Adipocyte (in vitro differentiated cells): ENCODE data around the gene CSAD.
A peak's percentile ranks its signal among the peaks of the same experiment; 100 is the strongest.

Experiments used
- DNase-seq: peaks from one replicate; pipeline ENCODE4 v3.0.0-alpha.2; 2015; ENCODE audit warnings: low read depth
- H3K27me3 ChIP-seq: replicated peaks from 2 replicates; pipeline ENCODE4 v1.7.0; 2013; ENCODE audit warnings: mild to moderate bottlenecking, low read length, moderate library complexity; ENCODE audit not compliant: control insufficient read depth, insufficient read depth
- H3K36me3 ChIP-seq: 2 replicates; pipeline ENCODE4 v1.7.0; 2013; ENCODE audit warnings: low read length, mild to moderate bottlenecking, moderate library complexity; ENCODE audit not compliant: control insufficient read depth, insufficient read depth, severe bottlenecking
- H3K4me1 ChIP-seq: 2 replicates; pipeline ENCODE4 v1.7.0; 2013; ENCODE audit warnings: mild to moderate bottlenecking, low read length, moderate library complexity; ENCODE audit not compliant: control insufficient read depth, insufficient read depth
- H3K4me3 ChIP-seq: 2 replicates; pipeline ENCODE4 v1.7.0; 2013; ENCODE audit warnings: mild to moderate bottlenecking, low read length, moderate library complexity
- H3K9ac ChIP-seq: 2 replicates; pipeline ENCODE4 v1.7.0; 2013; ENCODE audit warnings: mild to moderate bottlenecking, low read length, moderate library complexity
- H3K9me3 ChIP-seq: 2 replicates; pipeline ENCODE4 v1.7.0; 2013; ENCODE audit warnings: mild to moderate bottlenecking, low read length, moderate library complexity; ENCODE audit not compliant: control insufficient read depth

The CSAD gene, protein sequence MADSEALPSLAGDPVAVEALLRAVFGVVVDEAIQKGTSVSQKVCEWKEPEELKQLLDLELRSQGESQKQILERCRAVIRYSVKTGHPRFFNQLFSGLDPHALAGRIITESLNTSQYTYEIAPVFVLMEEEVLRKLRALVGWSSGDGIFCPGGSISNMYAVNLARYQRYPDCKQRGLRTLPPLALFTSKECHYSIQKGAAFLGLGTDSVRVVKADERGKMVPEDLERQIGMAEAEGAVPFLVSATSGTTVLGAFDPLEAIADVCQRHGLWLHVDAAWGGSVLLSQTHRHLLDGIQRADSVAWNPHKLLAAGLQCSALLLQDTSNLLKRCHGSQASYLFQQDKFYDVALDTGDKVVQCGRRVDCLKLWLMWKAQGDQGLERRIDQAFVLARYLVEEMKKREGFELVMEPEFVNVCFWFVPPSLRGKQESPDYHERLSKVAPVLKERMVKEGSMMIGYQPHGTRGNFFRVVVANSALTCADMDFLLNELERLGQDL

DNA sequence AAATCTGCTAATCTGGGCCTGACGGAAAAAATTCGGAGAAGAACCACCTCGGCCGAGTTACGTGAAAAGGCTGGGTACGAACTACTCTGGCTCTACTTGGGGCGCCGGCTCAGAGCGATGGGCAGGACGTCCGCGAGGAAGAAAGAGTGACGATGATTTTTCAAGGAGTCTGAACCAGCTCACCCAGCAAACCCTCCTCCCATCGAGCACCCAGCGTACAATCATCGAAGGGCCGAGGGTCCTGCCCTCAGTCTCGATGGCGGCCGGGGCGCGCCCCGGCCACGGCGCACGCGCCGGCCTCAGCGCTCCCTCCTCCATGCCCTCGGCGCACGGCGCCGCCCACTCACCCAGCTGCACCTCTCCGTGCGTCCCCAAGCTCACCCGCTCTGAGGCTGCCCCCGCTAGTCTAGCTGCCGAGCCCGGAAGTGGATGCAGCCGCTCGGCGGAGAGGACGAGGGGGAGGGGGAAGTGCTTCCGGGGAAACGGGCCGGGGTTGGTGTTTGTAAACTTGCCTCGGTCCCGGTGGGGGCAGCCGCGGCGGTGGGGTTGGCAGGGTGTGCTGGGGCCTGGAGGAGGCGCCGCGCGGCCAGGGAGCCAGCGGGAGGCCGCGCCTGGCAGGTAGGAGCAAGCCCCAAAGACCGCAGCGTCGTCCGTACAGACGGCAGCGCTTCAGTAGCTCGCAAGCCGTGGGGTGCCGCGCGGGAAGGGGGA is at the start of gene CSAD, which contains the start of gene ZNF740:
TSS of gene CSAD (minus strand) at position 706 of the 711 bp plus-strand sequence. CDS start 7,455 bp downstream, outside the sequence.
TSS of gene ZNF740 (plus strand) at position 503 of the 711 bp plus-strand sequence. CDS start 1,262 bp downstream, outside the sequence.
- Histone ChIP-seq H3K36me3 (peaks cover 29% of the 10 kb centered on the region), H3K9me3 (no peaks in the 10 kb centered on the region), H3K4me1 (peaks cover 48% of the 10 kb centered on the region), H3K27me3 (no peaks in the 10 kb centered on the region), H3K4me3 (peak within 1 kb of the TSS; percentile 88), H3K9ac (peak within 1 kb of the TSS; percentile 96)
- peak; percentile 99 for DNase-seq

DNA sequence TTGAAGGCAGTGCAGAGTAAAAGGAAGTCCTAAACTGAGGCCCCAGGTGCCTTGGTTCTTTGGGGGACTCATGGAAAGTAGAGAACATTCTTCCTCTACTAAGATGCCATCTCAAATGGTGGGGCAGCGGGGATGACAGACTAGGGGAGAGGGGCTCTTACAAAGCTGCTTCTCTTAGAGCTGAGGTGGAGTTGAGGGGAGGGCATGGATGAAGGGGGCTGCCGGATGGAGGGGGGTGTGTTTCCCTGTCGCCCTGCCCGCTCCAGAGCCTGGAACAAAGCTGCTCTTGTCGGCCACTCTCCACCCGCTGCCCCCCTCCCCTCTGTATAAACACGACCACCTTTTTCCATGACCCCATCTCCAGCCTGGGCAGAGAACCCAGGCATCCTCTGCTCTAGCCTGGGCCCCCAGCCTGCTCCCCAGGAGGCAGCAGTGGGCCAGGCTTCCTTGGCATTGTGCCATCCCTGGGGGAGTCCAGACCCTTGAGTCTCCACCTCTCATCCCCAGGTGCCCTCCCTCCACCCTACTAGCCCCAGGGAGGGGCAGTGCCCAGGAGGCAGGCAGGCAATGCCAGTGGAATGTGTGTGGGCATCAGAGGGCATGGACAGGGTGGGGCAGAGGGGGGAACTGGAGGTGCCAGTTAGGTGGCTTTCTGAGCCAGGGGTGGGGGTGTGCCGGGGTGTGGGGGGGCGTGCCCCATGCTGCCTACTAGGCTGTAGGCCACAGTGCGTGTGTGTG is 49.6 kb upstream of the CSAD start:
- Histone ChIP-seq H3K36me3 (no peaks in the 10 kb centered on the region), H3K4me1 (peaks cover 24% of the 10 kb centered on the region), H3K9me3 (no peaks in the 10 kb centered on the region), H3K9ac (no peak overlapping the region), H3K4me3 (no peak overlapping the region), H3K27me3 (no peaks in the 10 kb centered on the region)
- no peak for DNase-seq

DNA sequence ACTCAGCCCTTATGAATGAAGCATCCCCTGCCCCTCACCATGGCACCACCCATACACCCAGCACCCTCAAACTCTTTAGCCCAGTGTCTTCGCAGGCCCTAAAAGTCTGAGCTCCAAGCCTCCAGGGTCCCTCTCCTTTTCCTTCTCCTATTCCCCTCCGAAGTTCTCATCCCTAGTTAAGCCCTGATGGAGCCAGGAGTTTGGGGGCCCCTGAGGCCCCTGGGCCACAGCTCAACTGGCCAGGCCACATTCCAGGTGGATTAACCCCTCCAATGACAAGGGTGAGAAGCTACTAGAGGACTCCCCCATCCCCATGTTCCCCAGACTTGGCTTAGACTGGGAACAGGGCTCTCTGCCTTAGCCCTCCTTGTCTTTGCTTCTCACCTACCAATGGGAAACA is 48.7 kb upstream of the CSAD start:
- Histone ChIP-seq H3K27me3 (no peaks in the 10 kb centered on the region), H3K36me3 (no peaks in the 10 kb centered on the region), H3K4me3 (no peak overlapping the region), H3K9ac (no peak overlapping the region), H3K4me1 (peaks cover 31% of the 10 kb centered on the region), H3K9me3 (no peaks in the 10 kb centered on the region)
- no peak for DNase-seq

DNA sequence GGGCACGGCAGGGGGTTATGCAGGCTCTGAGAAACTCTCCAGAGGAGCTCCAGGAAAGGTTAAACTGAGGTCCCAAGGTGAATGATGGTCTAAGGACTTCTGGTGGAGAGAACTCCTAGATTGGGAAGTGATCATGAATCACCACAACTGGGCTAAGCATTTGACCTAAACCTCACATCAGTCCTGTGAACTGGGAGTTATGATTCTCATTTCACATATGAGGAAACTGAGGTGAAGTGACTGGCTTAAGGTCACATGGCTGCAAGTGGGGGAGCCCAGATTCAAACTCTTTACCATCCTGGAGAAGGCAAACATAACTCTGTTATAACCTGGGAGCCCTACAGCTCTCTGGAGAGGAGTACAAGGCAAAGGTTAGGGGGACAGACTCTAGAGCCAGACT is 47.1 kb upstream of the CSAD start:
- no peak for DNase-seq
- Histone ChIP-seq H3K36me3 (no peaks in the 10 kb centered on the region), H3K27me3 (no peaks in the 10 kb centered on the region), H3K9me3 (no peaks in the 10 kb centered on the region), H3K4me3 (no peak overlapping the region), H3K4me1 (peaks cover 33% of the 10 kb centered on the region), H3K9ac (no peak overlapping the region)

DNA sequence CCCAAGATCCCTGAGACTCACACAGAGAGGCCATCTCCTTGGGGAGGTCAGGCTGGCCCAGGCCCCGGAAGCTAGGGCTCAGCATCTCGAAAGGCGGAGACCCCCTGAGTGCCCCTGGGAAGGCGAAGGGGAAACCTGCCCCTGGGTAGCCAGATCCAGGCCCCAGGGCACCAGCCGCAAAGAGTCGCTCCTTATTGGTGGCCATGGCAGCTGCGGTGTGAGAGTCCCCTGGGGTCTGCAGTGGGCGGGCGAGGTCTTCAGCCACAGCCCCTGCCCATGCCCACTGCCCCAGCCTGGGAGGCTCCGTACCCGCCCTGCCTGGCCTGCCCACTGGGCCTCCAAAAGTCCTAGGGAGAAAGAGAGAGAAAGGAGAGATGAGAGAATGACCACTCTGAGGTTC is 46.6 kb upstream of the CSAD start:
- Histone ChIP-seq H3K9ac (no peak overlapping the region), H3K27me3 (no peaks in the 10 kb centered on the region), H3K4me1 (peaks cover 34% of the 10 kb centered on the region), H3K4me3 (no peak overlapping the region), H3K36me3 (no peaks in the 10 kb centered on the region), H3K9me3 (no peaks in the 10 kb centered on the region)
- DNase-seq, result no peak

DNA sequence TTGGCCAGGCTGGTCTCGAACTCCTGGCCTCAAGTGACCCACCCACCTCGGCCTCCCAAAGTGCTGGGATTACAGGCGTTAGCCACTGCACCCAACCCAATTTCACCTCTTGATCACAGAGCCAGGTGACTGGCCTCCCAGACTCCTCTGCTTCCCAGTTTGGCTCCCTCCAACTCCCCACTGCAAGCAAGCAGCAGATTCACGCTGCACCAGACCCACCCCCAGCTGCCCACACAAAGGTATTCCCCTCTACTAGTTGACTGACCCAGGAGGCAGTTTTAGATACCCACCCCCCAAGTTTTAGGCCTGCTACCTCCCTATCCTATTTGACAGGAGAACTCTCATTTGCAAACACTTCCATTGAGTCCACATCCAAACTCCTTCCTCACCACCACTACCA is 46.1 kb upstream of the CSAD start:
- H3K36me3 ChIP-seq, result no peaks in the 10 kb centered on the region
- DNase-seq, result no peak
- no peak overlapping the region for H3K4me3 ChIP-seq
- H3K4me1 ChIP-seq, result peaks cover 36% of the 10 kb centered on the region
- H3K27me3 ChIP-seq, result no peaks in the 10 kb centered on the region
- H3K9ac ChIP-seq, result no peak overlapping the region
- no peaks in the 10 kb centered on the region for H3K9me3 ChIP-seq

DNA sequence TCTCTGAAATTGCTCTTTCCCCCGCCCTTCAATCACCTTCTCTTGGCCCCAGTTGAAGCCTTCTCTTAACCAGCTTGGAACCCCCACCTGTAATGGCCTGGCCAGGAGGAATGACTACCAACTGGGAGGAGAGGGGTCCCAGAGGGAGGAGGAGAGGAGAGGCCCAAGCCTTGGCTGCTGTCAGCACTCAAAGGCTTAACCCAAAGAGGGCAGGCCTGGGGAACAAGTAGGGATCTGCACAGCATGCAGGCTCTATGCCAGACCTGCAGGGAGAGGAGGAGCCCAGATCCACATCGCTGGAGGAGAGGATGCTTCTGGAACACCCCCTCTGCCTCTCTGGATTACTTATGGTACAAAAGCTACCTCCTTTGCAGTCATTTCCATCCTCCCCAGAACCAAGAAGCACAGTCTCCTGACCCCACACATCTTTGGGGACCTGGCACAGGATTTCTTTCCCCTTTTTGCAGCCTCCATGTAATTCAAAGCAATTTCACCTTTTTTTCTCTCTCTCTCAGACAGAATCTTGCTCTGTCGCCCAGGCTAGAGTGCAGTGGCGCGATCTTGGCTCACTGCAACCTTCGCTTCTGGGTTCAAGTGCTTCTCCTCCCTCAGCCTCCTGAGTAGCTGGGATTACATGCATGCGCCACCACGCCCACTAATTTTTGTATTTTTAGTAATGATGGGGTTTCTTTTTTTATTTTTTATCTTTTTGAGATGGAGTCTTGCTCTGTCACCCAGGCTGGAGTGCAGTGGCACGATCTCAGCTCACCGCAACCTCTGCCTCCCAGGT is 45.1 kb upstream of the CSAD start:
- DNase-seq, result peak; percentile 35
- Histone ChIP-seq H3K27me3 (no peaks in the 10 kb centered on the region), H3K9ac (no peak overlapping the region), H3K4me3 (no peak overlapping the region), H3K9me3 (no peaks in the 10 kb centered on the region), H3K36me3 (no peaks in the 10 kb centered on the region), H3K4me1 (peaks cover 30% of the 10 kb centered on the region)

DNA sequence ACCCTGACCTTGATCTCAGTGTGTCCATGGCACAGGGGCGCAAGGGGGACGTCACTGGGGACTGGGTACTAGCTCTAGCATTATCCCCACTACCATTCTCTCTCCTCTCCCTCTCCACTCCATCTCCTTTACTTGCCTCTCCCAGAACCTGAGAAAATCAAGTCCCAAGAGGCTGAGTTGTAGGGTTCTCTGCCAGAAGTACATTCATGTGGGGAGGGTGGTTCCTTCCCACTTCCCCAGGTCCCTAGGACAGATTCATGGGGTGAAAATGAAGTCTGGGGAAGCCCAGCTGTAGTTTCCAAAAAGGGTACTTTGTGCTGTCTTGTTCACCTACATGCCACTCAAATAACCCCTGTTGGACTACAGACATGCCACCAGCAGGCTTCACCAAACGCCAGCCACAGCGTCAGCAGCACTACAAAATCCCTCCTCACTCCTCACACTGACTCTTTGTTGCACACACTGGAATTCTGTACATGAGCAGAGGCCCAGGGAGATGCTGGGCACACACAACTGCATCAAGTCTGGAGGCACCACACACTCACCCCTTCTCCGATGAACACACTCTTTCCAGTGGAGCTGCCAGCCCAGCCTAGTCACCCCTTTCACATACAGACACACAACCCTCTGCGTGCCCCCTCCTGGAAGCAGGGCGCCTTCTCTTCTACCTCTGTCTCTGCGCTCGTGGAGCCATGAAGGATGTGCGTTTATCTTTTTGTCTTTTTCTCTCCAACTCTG is 44.3 kb upstream of the CSAD start:
- DNase-seq, result peak; percentile 45
- Histone ChIP-seq H3K4me3 (no peak overlapping the region), H3K9ac (no peak overlapping the region), H3K27me3 (no peaks in the 10 kb centered on the region), H3K9me3 (no peaks in the 10 kb centered on the region), H3K36me3 (no peaks in the 10 kb centered on the region), H3K4me1 (peaks cover 29% of the 10 kb centered on the region)

DNA sequence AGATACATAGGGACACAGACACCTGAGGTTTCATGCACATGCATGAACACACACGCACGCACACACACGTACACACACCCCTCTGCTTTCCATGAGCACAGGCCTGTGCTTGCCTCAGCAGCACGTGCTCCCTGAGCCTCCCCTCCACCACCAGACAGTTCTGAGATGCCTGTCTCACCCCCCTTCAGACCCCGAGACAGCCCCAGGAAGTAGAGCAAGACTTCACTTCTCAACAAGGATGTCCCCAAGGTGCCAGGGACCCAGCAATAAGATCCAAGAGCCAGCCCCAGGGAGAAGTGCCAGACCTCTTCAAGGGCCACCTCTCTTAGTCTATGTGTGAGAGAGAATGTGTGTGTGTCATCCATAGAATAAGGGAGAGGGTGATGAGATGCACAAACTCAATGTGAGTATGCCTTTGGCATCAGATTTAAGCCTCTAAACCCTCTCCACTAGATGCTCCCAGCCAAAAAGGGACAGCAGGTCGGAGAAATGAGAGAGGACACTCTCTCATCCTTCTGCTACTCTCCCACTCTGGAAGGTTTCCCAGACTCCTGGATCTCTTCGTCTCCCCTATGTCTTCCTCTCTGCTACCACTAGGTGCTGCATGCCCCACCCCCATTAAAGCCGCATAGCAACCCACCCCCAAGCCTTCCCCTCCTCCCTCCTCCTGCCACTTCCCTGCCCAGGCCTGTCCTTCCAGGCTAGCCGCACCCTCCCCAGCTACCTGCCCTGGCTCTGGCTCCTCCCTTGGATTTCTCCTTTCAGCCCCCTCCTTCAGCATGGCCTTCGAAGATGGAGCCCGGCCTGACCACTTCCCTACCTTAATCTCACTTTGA is 43.6 kb upstream of the CSAD start:
- Histone ChIP-seq H3K4me3 (no peak overlapping the region), H3K36me3 (no peaks in the 10 kb centered on the region), H3K27me3 (no peaks in the 10 kb centered on the region), H3K4me1 (peaks cover 29% of the 10 kb centered on the region), H3K9me3 (no peaks in the 10 kb centered on the region), H3K9ac (peak overlapping the region; percentile 77)
- DNase-seq, result peak; percentile 42
